GM23338 (cell line): ENCODE results near the gene DNM2. TPM values are rescaled to one million over a fixed set of nuclear protein-coding genes. Genes with fewer than 3 reads are reported as not detected.

Experiments
- ATAC-seq: fragments of 200-7000 bp; cut with Tn5 transposase; 3 replicates; pipeline ENCODE4 v1.9.1; 2020
- DNase-seq: peaks from one replicate; pipeline ENCODE4 v3.0.0-alpha.2; 2015; ENCODE audit warnings: low spot score
- H2AFZ ChIP-seq: fragments of 200-600 bp; sonication (generic); 2 replicates; pipeline ENCODE4 v1.8.0; 2016; ENCODE audit warnings: antibody characterized with exemption, mild to moderate bottlenecking, moderate library complexity
- H3F3A ChIP-seq: fragments of 200-600 bp; sonication (generic); replicated peaks from 2 replicates; pipeline ENCODE4 v1.8.0; 2017; ENCODE audit warnings: antibody characterized with exemption, mixed run types, low read depth
- H3K27ac ChIP-seq: fragments of 200-600 bp; sonication (generic); 2 replicates; pipeline ENCODE4 v1.6.1; 2016; ENCODE audit warnings: low read depth
- H3K27me3 ChIP-seq: fragments of 200-600 bp; sonication (generic); 2 replicates; pipeline ENCODE4 v1.8.0; 2016; ENCODE audit warnings: mild to moderate bottlenecking, mixed run types, moderate library complexity; ENCODE audit not compliant: insufficient read depth
- H3K36me3 ChIP-seq: fragments of 200-600 bp; sonication (generic); 2 replicates; pipeline ENCODE4 v1.8.0; 2016; ENCODE audit warnings: mild to moderate bottlenecking; ENCODE audit not compliant: insufficient read depth
- H3K4me1 ChIP-seq: fragments of 200-600 bp; sonication (generic); 2 replicates; pipeline ENCODE4 v1.8.0; 2016; ENCODE audit warnings: mild to moderate bottlenecking, moderate library complexity; ENCODE audit not compliant: insufficient read depth
- H3K4me2 ChIP-seq: fragments of 200-600 bp; sonication (generic); 2 replicates; pipeline ENCODE4 v1.7.1; 2017; ENCODE audit warnings: mixed run types
- H3K4me3 ChIP-seq: fragments of 200-600 bp; sonication (generic); 2 replicates; pipeline ENCODE4 v1.6.1; 2016; ENCODE audit warnings: mixed run types
- H3K79me2 ChIP-seq: fragments of 200-600 bp; sonication (generic); replicated peaks from 2 replicates; pipeline ENCODE4 v1.8.0; 2017; ENCODE audit warnings: mild to moderate bottlenecking; ENCODE audit not compliant: insufficient read depth
- H3K9me2 ChIP-seq: fragments of 200-600 bp; sonication (generic); 2 replicates; pipeline ENCODE4 v1.8.0; 2017; ENCODE audit not compliant: insufficient read depth
- H4K20me1 ChIP-seq: fragments of 200-600 bp; sonication (generic); replicated peaks from 2 replicates; pipeline ENCODE4 v1.8.0; 2017; ENCODE audit warnings: mild to moderate bottlenecking; ENCODE audit not compliant: insufficient read depth
- H3K27ac Mint-ChIP-seq: 2 replicates; pipeline ENCODE4 v1.8.0; 2020; ENCODE audit warnings: inconsistent platforms, mild to moderate bottlenecking, moderate library complexity, mixed read lengths
- H3K27me3 Mint-ChIP-seq: 3 replicates; pipeline ENCODE4 v1.8.0; 2022; ENCODE audit warnings: low read depth, mild to moderate bottlenecking, moderate library complexity, mixed read lengths, inconsistent platforms; ENCODE audit not compliant: insufficient read depth, poor library complexity
- H3K36me3 Mint-ChIP-seq: 3 replicates; pipeline ENCODE4 v1.8.0; 2021; ENCODE audit warnings: low read depth, mild to moderate bottlenecking, inconsistent platforms, moderate library complexity, mixed read lengths
- H3K4me1 Mint-ChIP-seq: 3 replicates; pipeline ENCODE4 v1.8.0; 2020; ENCODE audit warnings: mild to moderate bottlenecking, inconsistent platforms, mixed read lengths
- H3K4me3 Mint-ChIP-seq: 3 replicates; pipeline ENCODE4 v1.8.0; 2021; ENCODE audit warnings: moderate library complexity, mild to moderate bottlenecking, inconsistent platforms, mixed read lengths
- H3K9me3 Mint-ChIP-seq: 3 replicates; pipeline ENCODE4 v1.8.0; 2020; ENCODE audit warnings: moderate library complexity, mild to moderate bottlenecking, inconsistent platforms, mixed read lengths
- CREB1 ChIP-seq: fragments of 250-450 bp; sonication (Bioruptor Pico); IDR thresholded peaks from 2 replicates; pipeline ENCODE4 v1.5.0; 2020; ENCODE audit warnings: low read depth, mild to moderate bottlenecking, moderate library complexity
- CTCF ChIP-seq, 2 experiments: fragments of 200-600 bp in 1 of 2; sonication (generic) in 1 of 2; conservative IDR thresholded peaks; 2 replicates each; pipeline versions ENCODE4 v1.5.1 to v1.6.1; 2016 to 2017; ENCODE audit warnings: antibody characterized with exemption in 2 of 2, low read depth in 2 of 2, mild to moderate bottlenecking in 2 of 2, moderate library complexity in 1 of 2
- JUNB ChIP-seq: IDR thresholded peaks from one replicate; pipeline ENCODE4 v1.6.1; 2016; ENCODE audit warnings: antibody characterized with exemption; ENCODE audit not compliant: unreplicated experiment
- NANOG ChIP-seq: IDR thresholded peaks from 2 replicates; pipeline ENCODE4 v1.6.1; 2016; ENCODE audit warnings: antibody characterized with exemption, borderline replicate concordance
- STAT1 ChIP-seq: IDR thresholded peaks from one replicate; pipeline ENCODE4 v1.6.1; 2016; ENCODE audit warnings: antibody characterized with exemption; ENCODE audit not compliant: unreplicated experiment
- ZNF114 ChIP-seq: fragments of 250-450 bp; sonication (Bioruptor Pico); IDR thresholded peaks from 2 replicates; pipeline ENCODE4 v1.5.0; 2020; ENCODE audit warnings: mild to moderate bottlenecking, moderate library complexity
- ZNF331 ChIP-seq: fragments of 250-450 bp; sonication (Bioruptor Pico); IDR thresholded peaks from 2 replicates; pipeline ENCODE4 v1.5.0; 2020; ENCODE audit warnings: low read depth, mild to moderate bottlenecking, moderate library complexity
- polyA plus RNA-seq: library from polyadenylated mRNA; unstranded; fragments of >200 nt; fragmentation: Nextera tagmentation; extraction: Ambion mirVana; gene quantifications from 2 replicates; pipeline ENCODE4 v1.2.1, GENCODE V29; 2016
- total RNA-seq: library from RNA; depleted of rRNA; stranded (reverse); fragments of >200 nt; shearing (Covaris generic); gene quantifications from 2 replicates; pipeline ENCODE4 v1.2.3, GENCODE V29; 2014
- TF ChIP-seq, protein P1 (sequence below): IDR thresholded peaks from 2 replicates; pipeline ENCODE4 v1.6.1; 2016; ENCODE audit warnings: antibody characterized with exemption

Gene DNM2
- total and polyA plus RNA-seq, 2 experiments from 2014 or later, result 40.7 to 138 TPM

DNA sequence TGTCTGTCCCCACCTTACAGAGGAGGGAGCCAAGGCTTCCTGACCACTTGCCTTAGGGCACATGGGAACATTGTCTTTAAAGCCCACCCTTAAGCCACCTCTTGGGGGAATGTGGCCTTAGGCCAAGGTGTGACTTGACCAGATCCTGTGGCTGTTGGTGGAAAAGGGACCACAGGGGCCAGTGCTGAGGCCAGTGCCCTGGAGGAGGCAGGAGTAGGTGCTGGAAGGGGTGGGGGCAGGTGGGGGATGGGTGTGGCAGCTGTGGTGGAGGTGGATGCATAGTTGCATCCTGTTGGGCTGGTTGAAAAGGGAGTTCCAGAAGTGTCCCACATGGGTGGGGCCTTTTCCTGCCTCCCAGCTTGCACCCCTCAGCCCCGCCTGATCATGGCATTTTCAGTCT is 44.8 kb downstream of the DNM2 start (continued):
- TF ChIP-seq CTCF (conservative IDR thresholded peaks at IDR 0.05; ENCODE audit: low read depth in 2 of 2) (no peak), JUNB (no peak), ZNF331 (no peak), NANOG (no peak)
- TF ChIP-seq, protein P1, sequence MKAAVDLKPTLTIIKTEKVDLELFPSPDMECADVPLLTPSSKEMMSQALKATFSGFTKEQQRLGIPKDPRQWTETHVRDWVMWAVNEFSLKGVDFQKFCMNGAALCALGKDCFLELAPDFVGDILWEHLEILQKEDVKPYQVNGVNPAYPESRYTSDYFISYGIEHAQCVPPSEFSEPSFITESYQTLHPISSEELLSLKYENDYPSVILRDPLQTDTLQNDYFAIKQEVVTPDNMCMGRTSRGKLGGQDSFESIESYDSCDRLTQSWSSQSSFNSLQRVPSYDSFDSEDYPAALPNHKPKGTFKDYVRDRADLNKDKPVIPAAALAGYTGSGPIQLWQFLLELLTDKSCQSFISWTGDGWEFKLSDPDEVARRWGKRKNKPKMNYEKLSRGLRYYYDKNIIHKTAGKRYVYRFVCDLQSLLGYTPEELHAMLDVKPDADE, result no peak

DNA sequence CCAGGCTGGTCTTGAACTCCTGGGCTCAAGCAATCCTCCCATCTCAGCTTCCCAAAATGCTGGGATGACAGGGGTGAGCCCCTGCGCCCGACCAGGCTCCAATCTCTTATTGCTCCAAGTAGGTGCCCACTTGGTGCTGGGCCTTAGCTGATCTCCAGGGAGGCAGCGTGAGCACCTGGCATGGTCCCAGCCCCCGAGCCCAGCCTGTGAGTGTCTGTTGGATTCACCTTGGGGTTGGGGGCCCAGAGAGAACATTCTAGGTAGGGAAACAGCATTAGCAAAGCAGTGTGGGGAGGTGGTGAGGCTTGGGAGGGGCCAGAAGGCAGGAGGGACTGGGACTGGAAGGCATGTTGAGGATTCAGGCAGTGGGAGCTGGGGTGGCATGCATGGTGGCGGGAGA is 45.5 kb downstream of the DNM2 start:
- Histone ChIP-seq H3K27me3 (no peaks in the 10 kb centered on the region), H3K79me2 (0 out of 2 replicates have a peak, but pooled peaks cover 5% of the 10 kb centered on the region), H3F3A (peaks cover 9% of the 10 kb centered on the region; the same call in 1 of the 2 replicates), H3K9me2 (no peaks in the 10 kb centered on the region), H3K27ac (no peak overlapping the region), H2AFZ (no peak overlapping the region), H3K4me3 (no peak overlapping the region), H3K4me2 (no peak overlapping the region), H4K20me1 (peaks cover 5% of the 10 kb centered on the region), H3K4me1 (no peaks in the 10 kb centered on the region; the same call in 1 of the 2 replicates), H3K36me3 (no peaks in the 10 kb centered on the region)
- Mint-ChIP-seq H3K36me3 (peaks cover 24% of the 10 kb centered on the region), H3K27ac (no peak overlapping the region), H3K9me3 (no peaks in the 10 kb centered on the region), H3K27me3 (peaks cover 10% of the 10 kb centered on the region), H3K4me3 (no peak overlapping the region), H3K4me1 (peaks cover 17% of the 10 kb centered on the region)
- ATAC-seq (no peak), DNase-seq (no peak)
- TF ChIP-seq ZNF114, result no peak

DNA sequence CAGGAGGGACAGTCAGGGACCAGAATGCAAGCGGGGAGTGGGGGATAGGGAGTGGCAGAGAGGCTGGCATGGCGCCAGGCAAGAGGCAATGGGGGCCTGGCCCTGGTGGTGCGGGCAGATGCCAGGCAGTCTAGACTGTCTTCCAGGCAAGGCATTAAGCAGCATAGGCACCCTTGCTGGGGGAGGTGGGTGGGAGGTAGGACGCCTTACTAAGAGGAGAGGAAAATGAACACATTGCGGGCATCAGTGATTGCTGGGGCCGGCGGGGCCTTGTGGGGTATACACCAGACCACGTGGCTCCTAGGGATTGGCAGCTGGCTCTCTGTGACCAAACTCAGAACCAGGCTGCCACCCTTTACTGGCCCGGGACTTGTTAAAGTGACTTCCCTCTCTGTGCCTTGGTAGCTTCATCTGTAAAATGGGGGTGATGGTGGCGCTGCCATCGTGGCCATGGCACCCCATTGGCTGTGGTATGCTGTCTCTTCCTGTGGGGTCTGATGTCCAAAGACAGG is 46.0 kb downstream of the DNM2 start:
- no peak overlapping the region for H3K27ac ChIP-seq
- no peaks in the 10 kb centered on the region; the same call in 1 of the 2 replicates for H3K4me1 ChIP-seq
- no peak overlapping the region for H3K4me3 Mint-ChIP-seq
- H2AFZ ChIP-seq, result no peak overlapping the region
- 0 out of 2 replicates have a peak, but pooled peaks cover 4% of the 10 kb centered on the region for H3K79me2 ChIP-seq
- peaks cover 8% of the 10 kb centered on the region; the same call in 1 of the 2 replicates for H3F3A ChIP-seq
- peaks cover 10% of the 10 kb centered on the region for H3K27me3 Mint-ChIP-seq
- no peak overlapping the region for H3K4me3 ChIP-seq
- DNase-seq, result no peak
- no peaks in the 10 kb centered on the region for H3K9me2 ChIP-seq
- TF ChIP-seq STAT1, result no peak
- TF ChIP-seq ZNF331, result no peak
- no peak for TF ChIP-seq ZNF114
- TF ChIP-seq CREB1 (CRISPR knock-in tag), result no peak
- peaks cover 22% of the 10 kb centered on the region for H3K4me1 Mint-ChIP-seq
- no peaks in the 10 kb centered on the region for H3K9me3 Mint-ChIP-seq
- H3K27me3 ChIP-seq, result no peaks in the 10 kb centered on the region
- H4K20me1 ChIP-seq, result peaks cover 3% of the 10 kb centered on the region
- H3K36me3 ChIP-seq, result no peaks in the 10 kb centered on the region
- H3K36me3 Mint-ChIP-seq, result peaks cover 24% of the 10 kb centered on the region
- ATAC-seq, result no peak
- H3K4me2 ChIP-seq, result no peak overlapping the region
- H3K27ac Mint-ChIP-seq, result no peak overlapping the region
